COLO829 (cell line): Measurements from ENCODE around the gene IL1A.
"Not testable (repeated sequence)": the region's sequence is repeated elsewhere in the genome, so short reads cannot be mapped to it uniquely, and the experiment has no call there.

Source experiments
- DNase-seq: peaks from one replicate; pipeline ENCODE4 v3.0.0; 2012; ENCODE audit warnings: low spot score

IL1A gene

GRCh38 chr2:112784199-112785189 lies at the start of gene IL1A:
IL1A (minus strand) TSS chr2:112784493; CDS start chr2:112783770, 723 bp downstream.
- no peak for DNase-seq

GRCh38 chr2:112833976-112834375 lies 49.7 kb upstream of the IL1A start:
- no peak for DNase-seq

- not testable (repeated sequence) for DNase-seq
Measured at GRCh38 chr2:112833639-112833931, 49.3 kb upstream of the IL1A start.

GRCh38 chr2:112832841-112833638 lies 48.7 kb upstream of the IL1A start:
- DNase-seq, result no peak

GRCh38 chr2:112831946-112832840 lies 47.9 kb upstream of the IL1A start:
- no peak for DNase-seq

- DNase-seq, result no peak
Measured at GRCh38 chr2:112831513-112831845, 47.2 kb upstream of the IL1A start.

GRCh38 chr2:112830682-112831512 lies 46.6 kb upstream of the IL1A start:
- DNase-seq, result no peak

GRCh38 chr2:112829961-112830681 lies 45.8 kb upstream of the IL1A start:
- DNase-seq, result no peak

- DNase-seq, result no peak
Measured at GRCh38 chr2:112829101-112829960, 45.0 kb upstream of the IL1A start.

GRCh38 chr2:112828251-112828691 lies 44.0 kb upstream of the IL1A start:
- DNase-seq, result no peak

- no peak for DNase-seq
Measured at GRCh38 chr2:112827604-112828185, 43.4 kb upstream of the IL1A start.

- DNase-seq, result no peak
Measured at GRCh38 chr2:112827009-112827408, 42.7 kb upstream of the IL1A start.

GRCh38 chr2:112825706-112826105 lies 41.4 kb upstream of the IL1A start:
- no peak for DNase-seq

GRCh38 chr2:112824694-112825085 lies 40.4 kb upstream of the IL1A start:
- no peak for DNase-seq

GRCh38 chr2:112821682-112822081 lies 37.4 kb upstream of the IL1A start:
- no peak for DNase-seq

GRCh38 chr2:112821142-112821541 lies 36.8 kb upstream of the IL1A start:
- no peak for DNase-seq

- DNase-seq, result no peak
Measured at GRCh38 chr2:112820343-112820742, 36.0 kb upstream of the IL1A start.

GRCh38 chr2:112819081-112819480 lies 34.8 kb upstream of the IL1A start:
- no peak for DNase-seq
